SJSA1 (cell line): ENCODE data around the gene CHFR. TPM values are rescaled to one million over a fixed set of nuclear protein-coding genes. Genes with fewer than 3 reads are reported as not detected.
"Not testable (repeated sequence)": the region's sequence is repeated elsewhere in the genome, so short reads cannot be mapped to it uniquely, and the experiment has no call there.

Experiments
- DNase-seq, 2 experiments: peaks; one replicate each; pipeline ENCODE4 v3.0.0-alpha.2; 2015 to 2020; ENCODE audit warnings: low spot score in 2 of 2, low read depth in 1 of 2
- H3K27ac ChIP-seq: fragments of 250-450 bp; sonication (Bioruptor Pico); 2 replicates; pipeline ENCODE4 v1.5.1; 2020; ENCODE audit warnings: mild to moderate bottlenecking, moderate library complexity
- H3K27me3 ChIP-seq: fragments of 250-450 bp; sonication (Bioruptor Pico); replicated peaks from 2 replicates; pipeline ENCODE4 v1.5.1; 2020; ENCODE audit warnings: mild to moderate bottlenecking, moderate library complexity
- H3K36me3 ChIP-seq: fragments of 250-450 bp; sonication (Bioruptor Pico); 2 replicates; pipeline ENCODE4 v1.5.1; 2020; ENCODE audit warnings: mild to moderate bottlenecking
- H3K4me1 ChIP-seq: fragments of 250-450 bp; sonication (Bioruptor Pico); replicated peaks from 2 replicates; pipeline ENCODE4 v1.6.1; 2021; ENCODE audit warnings: mild to moderate bottlenecking
- H3K4me3 ChIP-seq: fragments of 250-450 bp; sonication (Bioruptor Pico); 2 replicates; pipeline ENCODE4 v1.5.1; 2020; ENCODE audit warnings: mild to moderate bottlenecking
- H3K9me3 ChIP-seq: fragments of 250-450 bp; sonication (Bioruptor Pico); replicated peaks from 2 replicates; pipeline ENCODE4 v1.5.1; 2020; ENCODE audit warnings: mild to moderate bottlenecking
- total RNA-seq: library from RNA; depleted of rRNA; stranded (reverse); fragments of >200 nt; shearing (Covaris generic); gene quantifications from 2 replicates; pipeline ENCODE4 v1.2.3, GENCODE V29; 2014

Gene CHFR
- total RNA-seq, 1 experiment from 2014 or later, result 7.1 TPM

DNA sequence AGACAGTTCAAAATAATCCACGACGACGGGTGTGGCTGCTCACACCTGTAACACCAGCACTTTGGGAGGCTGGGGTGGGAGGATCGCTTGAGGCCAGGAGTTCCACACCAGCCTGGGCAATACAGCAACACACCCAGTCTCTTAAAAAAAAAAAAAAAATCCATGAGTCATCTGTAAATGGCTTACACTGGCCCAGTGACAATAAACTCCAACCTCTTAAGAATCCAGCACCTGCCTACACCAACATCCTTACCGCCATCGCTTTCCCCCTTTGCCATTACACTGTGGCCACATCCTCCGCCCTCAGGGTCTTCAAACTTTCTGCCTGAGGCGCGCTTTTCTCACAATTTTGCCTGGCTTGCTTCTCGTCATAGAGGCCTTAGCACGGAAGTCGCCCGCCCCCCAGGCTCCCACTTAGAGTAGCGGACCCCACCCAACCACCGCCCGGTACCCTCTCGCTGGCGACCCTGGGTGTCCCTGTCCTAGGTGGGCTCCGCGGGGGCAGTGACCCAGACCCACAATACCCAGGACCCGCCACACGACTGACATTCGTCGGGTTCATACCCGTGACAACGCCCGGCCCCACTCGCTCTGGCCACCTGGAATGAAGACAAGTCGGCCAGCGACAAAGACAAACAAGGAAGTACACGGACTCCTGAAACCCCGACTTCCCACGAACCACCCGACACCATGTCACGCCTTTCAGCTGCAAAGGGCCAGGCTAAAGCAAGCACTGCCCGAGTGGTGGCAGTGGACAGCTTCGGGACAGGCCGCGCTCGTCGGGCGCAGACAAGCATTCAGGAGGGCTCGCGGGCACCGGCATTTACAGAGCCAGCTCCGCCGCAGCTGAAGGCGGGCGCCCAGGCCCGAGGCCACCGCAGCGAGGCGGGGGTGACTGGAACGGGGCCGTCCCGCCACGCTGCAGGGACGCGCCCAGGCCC is 59.4 kb downstream of the CHFR start:
- H3K36me3 ChIP-seq, result peaks cover 47% of the 10 kb centered on the region
- peak overlapping the region; percentile 64 for H3K4me3 ChIP-seq
- peaks cover 12% of the 10 kb centered on the region for H3K9me3 ChIP-seq
- DNase-seq, result peak in 1 of 2 experiments; percentile 48
- peaks cover 29% of the 10 kb centered on the region for H3K4me1 ChIP-seq
- no peaks in the 10 kb centered on the region for H3K27me3 ChIP-seq
- H3K27ac ChIP-seq, result peak overlapping the region; percentile 100

DNA sequence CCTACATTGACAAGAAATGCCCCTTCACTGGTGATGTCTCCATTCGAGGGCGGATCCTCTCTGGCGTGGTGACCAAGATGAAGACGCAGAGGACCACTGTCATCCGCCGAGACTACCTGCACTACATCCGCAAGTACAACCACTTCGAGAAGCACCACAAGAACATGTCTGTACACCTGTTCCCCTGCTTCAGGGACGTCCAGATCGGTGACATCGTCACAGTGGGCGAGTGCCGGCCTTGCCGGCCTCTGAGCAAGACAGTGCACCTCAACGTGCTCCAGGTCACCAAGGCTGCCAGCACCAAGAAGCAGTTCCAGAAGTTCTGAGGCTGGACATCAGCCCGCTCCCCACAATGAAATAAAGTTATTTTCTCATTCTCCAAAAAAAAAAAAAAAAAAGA is 61.5 kb downstream of the CHFR start:
- DNase-seq, result no peak
- no peaks in the 10 kb centered on the region for H3K27me3 ChIP-seq
- peaks cover 17% of the 10 kb centered on the region for H3K4me1 ChIP-seq
- H3K9me3 ChIP-seq, result peaks cover 9% of the 10 kb centered on the region
- H3K27ac ChIP-seq, result no peak overlapping the region
- peaks cover 64% of the 10 kb centered on the region for H3K36me3 ChIP-seq
- H3K4me3 ChIP-seq, result no peak overlapping the region

DNA sequence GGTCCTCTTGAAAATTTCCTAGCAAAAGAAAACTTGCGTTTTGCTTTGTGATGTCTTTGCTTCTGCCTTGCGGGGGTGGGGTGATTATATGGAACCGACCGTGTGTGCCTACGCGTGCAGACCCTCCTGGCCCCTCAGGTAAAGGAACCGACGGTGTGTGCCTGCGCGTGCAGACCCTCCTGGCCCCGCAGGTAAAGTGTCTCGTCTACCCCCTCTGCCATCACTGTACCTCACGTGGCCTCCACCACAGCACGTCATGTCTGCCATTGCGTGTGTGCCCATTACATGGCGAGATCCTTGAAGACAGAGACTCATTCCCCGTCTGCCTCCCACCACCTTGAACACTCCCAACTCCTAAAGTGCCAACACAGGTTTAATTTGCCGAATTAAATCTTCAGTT is 62.3 kb downstream of the CHFR start:
- Histone ChIP-seq H3K36me3 (peaks cover 71% of the 10 kb centered on the region), H3K4me3 (no peak overlapping the region), H3K9me3 (peaks cover 9% of the 10 kb centered on the region), H3K27me3 (no peaks in the 10 kb centered on the region), H3K4me1 (peaks cover 13% of the 10 kb centered on the region), H3K27ac (no peak overlapping the region)
- no peak for DNase-seq

DNA sequence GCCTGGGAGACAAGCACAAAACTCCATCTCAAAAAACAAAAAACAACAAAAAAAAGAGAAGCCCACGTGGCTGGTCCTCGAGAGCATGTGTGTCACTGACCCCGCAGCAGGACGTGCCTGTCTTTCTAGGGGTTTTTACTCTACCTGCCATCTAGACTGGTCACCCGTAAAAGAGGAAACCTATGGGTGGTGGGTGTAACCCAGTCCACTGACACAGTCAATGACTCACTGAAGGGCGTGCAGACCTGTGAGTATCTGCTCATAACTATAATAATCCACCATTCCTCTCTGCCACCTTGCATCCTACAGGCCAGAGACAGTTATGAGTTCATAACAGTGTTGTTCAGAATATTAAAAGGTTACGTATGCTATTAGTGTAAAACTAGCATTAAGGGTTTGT is 63.4 kb downstream of the CHFR start:
- Histone ChIP-seq H3K36me3 (peaks cover 82% of the 10 kb centered on the region), H3K9me3 (peaks cover 3% of the 10 kb centered on the region; the same call in 1 of the 2 replicates), H3K4me1 (peaks cover 9% of the 10 kb centered on the region), H3K27ac (no peak overlapping the region), H3K4me3 (no peak overlapping the region), H3K27me3 (no peaks in the 10 kb centered on the region)
- DNase-seq, result no peak

DNA sequence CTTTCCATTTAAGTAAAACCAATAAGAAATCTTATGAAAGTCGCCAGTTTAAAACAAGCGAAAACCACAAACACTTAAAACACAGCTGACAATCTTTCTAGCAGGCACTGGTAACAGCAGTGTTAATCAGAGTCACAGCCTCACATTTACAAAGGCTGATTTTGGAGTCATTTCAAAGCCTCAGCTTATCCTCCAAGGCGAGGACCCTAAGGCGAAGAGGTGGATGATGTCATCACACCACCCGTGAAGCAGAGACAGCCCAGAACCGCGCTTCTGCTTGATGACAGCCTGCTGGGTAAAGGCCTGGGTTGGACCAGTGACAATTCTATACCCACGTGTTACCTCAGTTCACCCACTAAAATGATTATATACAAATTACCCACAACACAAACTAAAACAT is 68.8 kb downstream of the CHFR start:
- H3K36me3 ChIP-seq, result peaks cover 80% of the 10 kb centered on the region
- no peak for DNase-seq
- H3K4me3 ChIP-seq, result no peak overlapping the region
- H3K27ac ChIP-seq, result no peak overlapping the region
- H3K27me3 ChIP-seq, result no peaks in the 10 kb centered on the region
- H3K4me1 ChIP-seq, result peaks cover 10% of the 10 kb centered on the region
- H3K9me3 ChIP-seq, result no peaks in the 10 kb centered on the region

DNA sequence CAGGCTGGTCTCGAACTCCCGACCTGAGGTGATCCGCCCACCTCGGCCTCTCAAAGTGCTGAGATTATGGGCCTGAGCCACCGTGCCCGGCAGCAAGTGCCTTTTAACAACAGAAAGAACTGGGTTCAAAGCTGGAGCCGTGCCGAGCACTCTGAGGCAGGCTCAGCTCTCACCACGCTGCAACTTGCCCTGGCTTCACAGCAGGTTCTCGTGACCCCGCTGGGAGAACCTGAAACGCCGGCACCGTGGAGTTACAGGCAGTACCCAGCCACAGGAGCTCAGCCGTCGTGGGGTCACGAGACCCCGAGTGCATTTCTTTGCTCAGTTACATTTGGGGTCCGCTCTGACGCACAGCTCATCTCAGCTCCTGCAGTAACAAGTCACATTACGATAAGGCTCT is 73.2 kb downstream of the CHFR start:
- H3K36me3 ChIP-seq, result peaks cover 69% of the 10 kb centered on the region

DNA sequence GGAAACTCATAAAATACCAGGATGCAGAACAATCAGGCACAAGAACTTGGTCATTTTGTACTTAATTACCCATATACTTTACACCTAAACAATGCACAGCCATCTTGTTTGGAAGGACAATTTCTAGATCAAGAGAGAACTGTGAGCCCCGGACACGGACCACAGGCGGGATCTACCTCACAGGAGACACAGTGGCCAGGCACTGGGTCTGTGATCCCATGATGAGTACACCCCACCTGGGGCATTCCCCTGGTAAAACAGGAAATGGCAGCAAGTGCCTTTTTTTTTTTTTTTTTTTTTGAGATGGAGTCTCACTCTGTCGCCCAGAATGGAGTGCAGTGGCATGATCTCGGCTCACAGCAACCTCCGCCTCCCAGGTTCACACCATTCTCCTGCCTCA is 74.0 kb downstream of the CHFR start:
- no peak for DNase-seq
- no peak overlapping the region for H3K4me3 ChIP-seq
- H3K9me3 ChIP-seq, result no peaks in the 10 kb centered on the region
- no peaks in the 10 kb centered on the region for H3K27me3 ChIP-seq
- H3K36me3 ChIP-seq, result peaks cover 65% of the 10 kb centered on the region
- H3K4me1 ChIP-seq, result peaks cover 26% of the 10 kb centered on the region
- H3K27ac ChIP-seq, result peak overlapping the region; percentile 42

More for the DNA sequence above, 73.2 kb downstream of the CHFR start:
- H3K27me3 ChIP-seq, result no peaks in the 10 kb centered on the region
- no peak for DNase-seq
- H3K4me3 ChIP-seq, result no peak overlapping the region
- no peaks in the 10 kb centered on the region for H3K9me3 ChIP-seq
- H3K4me1 ChIP-seq, result peaks cover 26% of the 10 kb centered on the region
- no peak overlapping the region for H3K27ac ChIP-seq

DNA sequence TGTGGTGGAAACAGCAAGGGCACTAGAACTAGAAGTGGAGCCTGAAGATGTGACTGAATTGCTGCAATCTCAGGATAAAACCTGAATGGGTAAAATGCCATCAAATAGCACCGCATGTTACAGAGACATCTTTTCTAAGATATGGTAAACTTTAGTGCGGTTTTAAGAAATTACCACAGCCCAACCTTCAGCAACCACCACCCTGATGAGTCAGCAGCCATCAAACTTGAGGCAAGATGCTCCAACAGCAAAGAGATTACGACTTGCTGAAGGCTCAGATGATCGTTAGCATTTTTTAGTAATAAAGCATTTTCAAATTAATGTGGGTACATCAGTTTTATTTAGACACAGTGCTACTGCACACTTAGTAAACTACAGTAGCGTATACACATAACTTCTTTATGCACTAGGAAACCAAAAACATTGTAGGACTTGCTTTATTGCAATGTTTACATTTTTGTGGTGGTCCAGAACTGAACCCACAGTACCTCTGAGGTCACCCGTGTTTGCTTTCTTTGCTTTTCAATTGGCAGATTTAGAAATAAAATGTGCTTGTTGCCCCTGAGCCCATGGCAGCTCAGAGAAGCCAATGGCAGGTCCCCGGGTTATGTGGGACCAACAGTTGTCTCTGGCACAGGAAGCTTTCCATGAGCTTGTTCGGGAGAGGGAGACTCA is 74.6 kb downstream of the CHFR start:
- peak overlapping the region; percentile 42 for H3K27ac ChIP-seq
- peaks cover 26% of the 10 kb centered on the region for H3K4me1 ChIP-seq
- no peaks in the 10 kb centered on the region for H3K9me3 ChIP-seq
- H3K36me3 ChIP-seq, result peaks cover 67% of the 10 kb centered on the region
- DNase-seq, result peak; percentile 79 to 90
- no peaks in the 10 kb centered on the region for H3K27me3 ChIP-seq
- no peak overlapping the region for H3K4me3 ChIP-seq

DNA sequence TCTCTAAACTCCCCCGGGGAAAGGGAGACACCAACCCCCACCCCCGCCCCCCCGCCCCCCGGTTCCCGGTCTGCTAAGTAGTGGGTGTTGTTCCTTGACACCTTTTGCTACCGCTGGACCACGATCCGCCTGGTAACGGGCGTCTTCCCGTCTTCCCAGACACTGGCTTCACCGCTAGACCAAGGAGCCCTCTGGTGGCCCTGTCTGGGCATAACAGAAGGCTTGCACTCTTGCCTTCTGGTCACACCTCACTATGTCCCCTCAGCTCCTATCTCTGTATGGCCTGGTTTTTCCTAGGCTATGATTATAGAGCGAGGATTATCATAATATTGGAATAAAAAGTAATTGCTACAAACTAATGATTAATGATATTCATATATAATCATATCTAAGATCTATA is 78.0 kb downstream of the CHFR start:
- H3K4me1 ChIP-seq, result peaks cover 24% of the 10 kb centered on the region
- H3K9me3 ChIP-seq, DNase-seq, H3K27me3 ChIP-seq, H3K27ac ChIP-seq, H3K4me3 ChIP-seq: not testable (repeated sequence)
- peaks cover 68% of the 10 kb centered on the region for H3K36me3 ChIP-seq

DNA sequence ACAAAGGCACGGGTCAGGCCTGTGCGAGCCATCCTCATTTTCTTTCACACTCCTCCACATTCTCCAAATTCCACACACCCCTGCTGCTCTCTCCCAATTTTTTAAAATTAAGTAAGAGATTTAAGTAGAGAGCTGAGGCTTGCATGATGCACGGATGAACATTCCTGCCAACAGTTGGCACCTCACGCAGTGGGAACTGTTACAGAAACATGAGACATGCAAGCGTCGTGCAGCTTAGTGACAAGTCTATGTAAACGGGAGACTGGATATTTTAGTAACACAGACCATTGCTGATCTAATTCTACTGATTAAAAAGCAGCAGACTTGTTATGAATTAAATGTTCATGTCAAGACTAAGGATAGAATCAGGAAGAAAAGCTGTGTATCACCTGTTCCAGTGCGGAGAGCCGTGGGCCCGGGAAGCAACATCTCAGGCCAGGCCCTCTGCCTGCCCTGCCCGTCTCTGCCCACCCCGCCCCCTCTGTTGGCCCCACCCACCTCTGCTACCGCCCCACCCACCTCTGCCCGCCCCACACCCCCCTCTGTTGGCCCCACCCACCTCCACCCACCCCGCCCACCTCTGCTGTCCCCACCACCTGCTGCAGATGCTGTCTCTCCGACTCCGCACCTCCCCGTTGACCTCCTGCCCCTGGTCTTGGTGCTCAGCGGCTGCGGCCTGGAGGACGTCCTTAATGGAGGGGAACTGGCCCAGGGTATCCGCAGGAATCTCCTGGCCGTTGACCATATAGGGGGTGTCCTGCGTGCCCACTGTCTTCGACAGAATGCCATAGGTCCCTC is 79.9 kb downstream of the CHFR start:
- no peak for DNase-seq
- Histone ChIP-seq H3K4me1 (peaks cover 5% of the 10 kb centered on the region), H3K36me3 (peaks cover 82% of the 10 kb centered on the region)

DNA sequence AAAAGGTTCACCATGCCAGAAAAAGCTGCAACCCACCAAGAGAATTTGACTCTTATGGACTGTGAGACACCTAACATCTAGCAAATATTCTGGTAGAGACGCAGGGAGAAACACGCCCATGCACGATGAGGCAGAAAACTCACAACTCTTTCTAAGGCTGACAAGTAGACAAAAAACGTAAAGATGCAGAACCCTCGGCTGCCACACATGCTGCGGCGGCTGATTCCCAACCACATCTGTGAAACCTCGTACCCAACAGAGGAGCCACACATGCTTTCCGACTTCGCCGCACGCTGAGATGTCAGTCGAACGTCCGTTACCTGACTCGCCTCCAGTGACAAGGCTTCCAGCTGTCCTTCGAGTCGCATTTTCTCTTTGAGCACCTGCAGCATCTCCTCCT is 80.5 kb downstream of the CHFR start:
- Histone ChIP-seq H3K27ac (no peak overlapping the region), H3K36me3 (peaks cover 78% of the 10 kb centered on the region)

More for the DNA sequence above, 79.9 kb downstream of the CHFR start:
- Histone ChIP-seq H3K27me3 (no peaks in the 10 kb centered on the region), H3K9me3 (no peaks in the 10 kb centered on the region), H3K27ac (no peak overlapping the region), H3K4me3 (no peak overlapping the region)

DNA sequence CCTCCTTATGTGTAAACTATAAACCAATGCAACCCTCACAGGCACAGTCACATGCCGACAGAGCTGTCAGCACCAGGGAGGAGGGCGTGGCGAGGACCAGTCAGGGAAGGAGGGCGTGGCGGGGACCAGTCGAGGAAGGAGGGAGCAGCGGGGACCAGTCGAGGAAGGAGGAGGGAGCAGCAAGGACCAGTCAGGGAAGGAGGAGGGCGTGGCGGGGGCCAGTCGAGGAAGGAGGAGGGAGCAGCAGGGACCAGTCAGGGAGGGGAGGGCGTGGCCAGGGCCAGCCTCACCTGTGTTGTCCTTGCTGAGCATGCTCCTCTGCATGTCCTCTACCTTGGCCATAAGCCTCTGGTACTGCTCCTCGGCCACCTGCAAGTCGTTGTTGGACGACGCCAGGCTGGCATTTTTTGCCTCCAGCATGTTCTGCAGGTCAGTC is 83.0 kb downstream of the CHFR start:
- H3K4me3 ChIP-seq, result no peak overlapping the region
- DNase-seq, result no peak
- H3K36me3 ChIP-seq, result peaks cover 81% of the 10 kb centered on the region
- no peaks in the 10 kb centered on the region for H3K4me1 ChIP-seq
- no peaks in the 10 kb centered on the region for H3K27me3 ChIP-seq
- no peak overlapping the region for H3K27ac ChIP-seq
- no peaks in the 10 kb centered on the region for H3K9me3 ChIP-seq

More for the DNA sequence above, 80.5 kb downstream of the CHFR start:
- DNase-seq, result no peak
- H3K4me3 ChIP-seq, result no peak overlapping the region
- H3K9me3 ChIP-seq, result no peaks in the 10 kb centered on the region
- no peaks in the 10 kb centered on the region for H3K27me3 ChIP-seq
- no peaks in the 10 kb centered on the region for H3K4me1 ChIP-seq

DNA sequence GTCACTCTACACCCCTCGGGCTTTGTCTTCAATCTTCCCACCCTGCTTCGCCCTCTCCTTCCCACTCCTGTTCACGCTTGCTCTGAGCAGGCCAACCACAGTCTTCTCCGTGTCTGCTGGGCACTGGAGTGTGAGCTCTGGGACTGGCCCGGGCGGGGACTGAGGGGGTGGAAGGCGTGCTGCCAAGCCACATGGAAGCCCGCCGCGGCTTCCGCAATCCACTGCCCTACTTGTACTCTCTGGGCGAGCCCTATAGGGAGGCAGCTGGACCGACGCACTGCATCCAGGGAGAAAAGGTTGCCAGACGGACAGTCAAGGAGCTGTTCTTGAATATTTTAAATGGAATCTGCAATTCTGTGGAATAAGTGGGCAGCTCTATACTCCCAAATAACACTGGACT is 83.5 kb downstream of the CHFR start:
- Histone ChIP-seq H3K27ac (no peak overlapping the region), H3K4me3 (no peak overlapping the region), H3K36me3 (peaks cover 87% of the 10 kb centered on the region), H3K4me1 (no peaks in the 10 kb centered on the region), H3K9me3 (no peaks in the 10 kb centered on the region), H3K27me3 (no peaks in the 10 kb centered on the region)
- no peak for DNase-seq
